ENCODE data around the gene ZNRF2.

The ZNRF2 gene

GRCh38 chr7:30321089-30321881 lies 36.9 kb downstream of the ZNRF2 start:
- H3K4me3 ChIP-seq (ENCODE audit: extremely low read depth, insufficient read depth, low read length, poor library complexity, severe bottlenecking), result no peak overlapping the region
- no peaks in the 10 kb centered on the region for H3K9me3 ChIP-seq (ENCODE audit: control insufficient read depth, low read length)
- no peaks in the 10 kb centered on the region for H3K36me3 ChIP-seq (ENCODE audit: control insufficient read depth, insufficient read depth, low read length)
- 74 to 89% methylated on average over 1 to 2 of the region's 8 CpGs for WGBS, 2 experiments (ENCODE audit: insufficient coverage in 2 of 2)
- no peak overlapping the region for H3K27ac ChIP-seq (ENCODE audit: low read depth, low read length, severe bottlenecking)
- H3K4me1 ChIP-seq (ENCODE audit: control insufficient read depth, insufficient read depth, low read length, poor library complexity, severe bottlenecking), result peaks cover 4% of the 10 kb centered on the region

GRCh38 chr7:30321882-30322192 lies 37.4 kb downstream of the ZNRF2 start:
- WGBS, 2 experiments (ENCODE audit: insufficient coverage in 2 of 2), result 60% methylated on average over 1 of the region's 2 CpGs; no CpG with 5 or more reads in 1 of the 2 experiments
- H3K36me3 ChIP-seq (ENCODE audit: control insufficient read depth, insufficient read depth, low read length), result no peaks in the 10 kb centered on the region
- no peak overlapping the region for H3K4me3 ChIP-seq (ENCODE audit: extremely low read depth, insufficient read depth, low read length, poor library complexity, severe bottlenecking)
- H3K27ac ChIP-seq (ENCODE audit: low read depth, low read length, severe bottlenecking), result no peak overlapping the region
- peaks cover 4% of the 10 kb centered on the region for H3K4me1 ChIP-seq (ENCODE audit: control insufficient read depth, insufficient read depth, low read length, poor library complexity, severe bottlenecking)
- H3K9me3 ChIP-seq (ENCODE audit: control insufficient read depth, low read length), result no peaks in the 10 kb centered on the region

GRCh38 chr7:30322271-30323005 lies 38.0 kb downstream of the ZNRF2 start:
- H3K4me3 ChIP-seq (ENCODE audit: extremely low read depth, insufficient read depth, low read length, poor library complexity, severe bottlenecking), result no peak overlapping the region
- no peak overlapping the region for H3K27ac ChIP-seq (ENCODE audit: low read depth, low read length, severe bottlenecking)
- H3K36me3 ChIP-seq (ENCODE audit: control insufficient read depth, insufficient read depth, low read length), result no peaks in the 10 kb centered on the region
- WGBS, 2 experiments (ENCODE audit: insufficient coverage in 2 of 2), result 76 to 97% methylated on average over 3 of the region's 4 CpGs
- H3K4me1 ChIP-seq (ENCODE audit: control insufficient read depth, insufficient read depth, low read length, poor library complexity, severe bottlenecking), result peaks cover 4% of the 10 kb centered on the region
- no peaks in the 10 kb centered on the region for H3K9me3 ChIP-seq (ENCODE audit: control insufficient read depth, low read length)

- WGBS, 2 experiments (ENCODE audit: insufficient coverage in 2 of 2), result 90 to 94% methylated on average over 2 of the region's 2 CpGs
- Histone ChIP-seq H3K36me3 (ENCODE audit: control insufficient read depth, insufficient read depth, low read length) (no peaks in the 10 kb centered on the region), H3K4me3 (ENCODE audit: extremely low read depth, insufficient read depth, low read length, poor library complexity, severe bottlenecking) (no peak overlapping the region), H3K4me1 (ENCODE audit: control insufficient read depth, insufficient read depth, low read length, poor library complexity, severe bottlenecking) (no peaks in the 10 kb centered on the region), H3K27ac (ENCODE audit: low read depth, low read length, severe bottlenecking) (no peak overlapping the region), H3K9me3 (ENCODE audit: control insufficient read depth, low read length) (no peaks in the 10 kb centered on the region)
Measured at GRCh38 chr7:30323006-30323355, 38.6 kb downstream of the ZNRF2 start.

GRCh38 chr7:30327813-30328212 lies 43.4 kb downstream of the ZNRF2 start:
- no peaks in the 10 kb centered on the region for H3K4me1 ChIP-seq (ENCODE audit: control insufficient read depth, insufficient read depth, low read length, poor library complexity, severe bottlenecking)
- no peaks in the 10 kb centered on the region for H3K36me3 ChIP-seq (ENCODE audit: control insufficient read depth, insufficient read depth, low read length)
- no peak overlapping the region for H3K4me3 ChIP-seq (ENCODE audit: extremely low read depth, insufficient read depth, low read length, poor library complexity, severe bottlenecking)
- WGBS, 2 experiments (ENCODE audit: insufficient coverage in 2 of 2), result no CpG with 5 or more reads among the region's 1 CpG
- H3K9me3 ChIP-seq (ENCODE audit: control insufficient read depth, low read length), result no peaks in the 10 kb centered on the region
- H3K27ac ChIP-seq (ENCODE audit: low read depth, low read length, severe bottlenecking), result no peak overlapping the region

- Histone ChIP-seq H3K36me3 (ENCODE audit: control insufficient read depth, insufficient read depth, low read length) (no peaks in the 10 kb centered on the region), H3K4me3 (ENCODE audit: extremely low read depth, insufficient read depth, low read length, poor library complexity, severe bottlenecking) (no peak overlapping the region), H3K4me1 (ENCODE audit: control insufficient read depth, insufficient read depth, low read length, poor library complexity, severe bottlenecking) (no peaks in the 10 kb centered on the region), H3K9me3 (ENCODE audit: control insufficient read depth, low read length) (no peaks in the 10 kb centered on the region), H3K27ac (ENCODE audit: low read depth, low read length, severe bottlenecking) (no peak overlapping the region)
Measured at GRCh38 chr7:30328381-30328780, 44.0 kb downstream of the ZNRF2 start.

GRCh38 chr7:30329716-30330115 lies 45.3 kb downstream of the ZNRF2 start:
- WGBS, 2 experiments (ENCODE audit: insufficient coverage in 2 of 2), result 92 to 100% methylated on average over 1 to 2 of the region's 3 CpGs

GRCh38 chr7:30330134-30331111 lies 46.0 kb downstream of the ZNRF2 start:
- WGBS, 2 experiments (ENCODE audit: insufficient coverage in 2 of 2), result 100% methylated on average over 1 to 3 of the region's 3 CpGs

More at GRCh38 chr7:30329716-30330115, 45.3 kb downstream of the ZNRF2 start:
- Histone ChIP-seq H3K4me3 (ENCODE audit: extremely low read depth, insufficient read depth, low read length, poor library complexity, severe bottlenecking) (no peak overlapping the region), H3K4me1 (ENCODE audit: control insufficient read depth, insufficient read depth, low read length, poor library complexity, severe bottlenecking) (no peaks in the 10 kb centered on the region), H3K27ac (ENCODE audit: low read depth, low read length, severe bottlenecking) (no peak overlapping the region), H3K36me3 (ENCODE audit: control insufficient read depth, insufficient read depth, low read length) (no peaks in the 10 kb centered on the region), H3K9me3 (ENCODE audit: control insufficient read depth, low read length) (no peaks in the 10 kb centered on the region)

GRCh38 chr7:30331338-30331737 lies 46.9 kb downstream of the ZNRF2 start:
- no peaks in the 10 kb centered on the region for H3K36me3 ChIP-seq (ENCODE audit: control insufficient read depth, insufficient read depth, low read length)
- H3K4me1 ChIP-seq (ENCODE audit: control insufficient read depth, insufficient read depth, low read length, poor library complexity, severe bottlenecking), result no peaks in the 10 kb centered on the region
- no peaks in the 10 kb centered on the region for H3K9me3 ChIP-seq (ENCODE audit: control insufficient read depth, low read length)
- no peak overlapping the region for H3K27ac ChIP-seq (ENCODE audit: low read depth, low read length, severe bottlenecking)
- H3K4me3 ChIP-seq (ENCODE audit: extremely low read depth, insufficient read depth, low read length, poor library complexity, severe bottlenecking), result no peak overlapping the region
- no CpG with 5 or more reads among the region's 2 CpGs for WGBS, 2 experiments (ENCODE audit: insufficient coverage in 2 of 2)

More at GRCh38 chr7:30330134-30331111, 46.0 kb downstream of the ZNRF2 start:
- H3K4me3 ChIP-seq (ENCODE audit: extremely low read depth, insufficient read depth, low read length, poor library complexity, severe bottlenecking), result no peak overlapping the region
- no peaks in the 10 kb centered on the region for H3K36me3 ChIP-seq (ENCODE audit: control insufficient read depth, insufficient read depth, low read length)
- no peaks in the 10 kb centered on the region for H3K4me1 ChIP-seq (ENCODE audit: control insufficient read depth, insufficient read depth, low read length, poor library complexity, severe bottlenecking)
- no peaks in the 10 kb centered on the region for H3K9me3 ChIP-seq (ENCODE audit: control insufficient read depth, low read length)
- H3K27ac ChIP-seq (ENCODE audit: low read depth, low read length, severe bottlenecking), result no peak overlapping the region

GRCh38 chr7:30332549-30332948 lies 48.2 kb downstream of the ZNRF2 start:
- no peak overlapping the region for H3K27ac ChIP-seq (ENCODE audit: low read depth, low read length, severe bottlenecking)
- WGBS, 2 experiments (ENCODE audit: insufficient coverage in 2 of 2), result 80 to 86% methylated on average over 1 of the region's 2 CpGs

More at GRCh38 chr7:30332549-30332948, 48.2 kb downstream of the ZNRF2 start:
- no peaks in the 10 kb centered on the region for H3K4me1 ChIP-seq (ENCODE audit: control insufficient read depth, insufficient read depth, low read length, poor library complexity, severe bottlenecking)
- H3K9me3 ChIP-seq (ENCODE audit: control insufficient read depth, low read length), result no peaks in the 10 kb centered on the region
- H3K4me3 ChIP-seq (ENCODE audit: extremely low read depth, insufficient read depth, low read length, poor library complexity, severe bottlenecking), result no peak overlapping the region
- no peaks in the 10 kb centered on the region for H3K36me3 ChIP-seq (ENCODE audit: control insufficient read depth, insufficient read depth, low read length)
